Body of pancreas (tissue), 4 donors: ENCODE results near the gene HSBP1. TPM values are rescaled to one million over a fixed set of nuclear protein-coding genes. Genes with fewer than 3 reads are reported as not detected.

Source experiments
- ATAC-seq: fragments of 150-250 bp; one replicate; pipeline ENCODE4 v1.9.1; 2016
- DNase-seq, 4 donors: peaks; one replicate each; pipeline ENCODE4 v3.0.0-alpha.2; 2019
- H3K27ac ChIP-seq, 4 donors: fragments of 200-600 bp; sonication (generic); 1 replicate in 3 of 4; 2 replicates in 1 of 4; pipeline versions ENCODE4 v1.5.1 to v1.6.1; 2016 to 2019; ENCODE audit warnings: mild to moderate bottlenecking in 1 of 4, mixed read lengths in 1 of 4, moderate library complexity in 1 of 4
- H3K27me3 ChIP-seq, 2 donors: fragments of 200-600 bp; sonication (generic); one replicate each; pipeline ENCODE4 v1.6.0; 2016; ENCODE audit warnings: mild to moderate bottlenecking in 1 of 2
- H3K36me3 ChIP-seq, 2 donors: fragments of 200-600 bp; sonication (generic); replicated peaks in 1 of 2; 2 replicates each; pipeline ENCODE4 v1.5.1; 2016; ENCODE audit warnings: low read depth in 2 of 2; ENCODE audit not compliant: insufficient read depth in 1 of 2
- H3K4me1 ChIP-seq: fragments of 200-600 bp; sonication (generic); one replicate; pipeline ENCODE4 v1.6.0; 2016
- H3K4me3 ChIP-seq, 2 donors: fragments of 200-600 bp; sonication (generic); 1 replicate in 1 of 2; 2 replicates in 1 of 2; pipeline ENCODE4 v1.5.1; 2016 to 2019
- H3K9me3 ChIP-seq, 3 donors: fragments of 200-600 bp; sonication (generic); 1 replicate in 2 of 3; 2 replicates in 1 of 3; pipeline ENCODE4 v1.5.1; 2016
- CTCF ChIP-seq, 7 experiments: fragments of 450-650 bp in 4 of 7; fragments of 200-600 bp in 3 of 7; sonication (generic) in 3 of 7; IDR thresholded peaks; one replicate each; pipeline ENCODE4 v1.5.1; 2016 to 2019; ENCODE audit warnings: antibody characterized with exemption in 7 of 7
- POLR2A ChIP-seq, 3 donors: fragments of 450-650 bp; IDR thresholded peaks; one replicate each; pipeline ENCODE4 v1.6.1; 2016; ENCODE audit warnings: antibody characterized with exemption in 3 of 3, mild to moderate bottlenecking in 2 of 3
- WGBS, 2 donors: methylation state at CpG; one replicate each; pipeline ENCODE4 v1.1.5; 2017; 5-methylcytosine and 5-hydroxymethylcytosine counted together
- intact Hi-C: fragments of 100-400 bp; cut with DNase I; formaldehyde crosslinking; loops from one replicate; pipeline ENCODE4 v1.15.1; 2023
- total RNA-seq, 2 donors: library from RNA; depleted of rRNA; stranded (reverse); fragments of >200 nt; gene quantifications; one replicate each; pipeline ENCODE4 v1.1.0, GENCODE V29; 2016

HSBP1 gene
- total RNA-seq, 2 donors from 2014 or later = 4.9 to 12.5 TPM

- 83 to 86% methylated on average over 24 to 31 of the region's 33 CpGs for WGBS, 2 donors
- no peaks in the 10 kb centered on the region for H3K9me3 ChIP-seq
- peaks cover 11% of the 10 kb centered on the region for H3K4me1 ChIP-seq
- no peak overlapping the region for H3K27ac ChIP-seq
- TF ChIP-seq POLR2A (IDR thresholded peaks at IDR 0.05) (no peak), CTCF (IDR thresholded peaks at IDR 0.05) (no peak)
- DNase-seq = no peak
- no peaks in the 10 kb centered on the region for H3K27me3 ChIP-seq
- no peak overlapping the region for H3K4me3 ChIP-seq
- intact Hi-C loops = loop anchor here (10.0 kb wide), 1 partner anchor 215 kb away; the partner anchor contains the start of gene SLC38A8
- ATAC-seq = no peak
- no peaks in the 10 kb centered on the region for H3K36me3 ChIP-seq
Observed at GRCh38 chr16:83830091-83830768, 22.5 kb downstream of the HSBP1 start.

GRCh38 chr16:83830769-83831455 is 23.1 kb downstream of the HSBP1 start:
- 58 to 61% methylated on average over 13 of the region's 13 CpGs for WGBS, 2 donors
- Histone ChIP-seq H3K36me3 (no peaks in the 10 kb centered on the region), H3K4me3 (no peak overlapping the region), H3K27me3 (no peaks in the 10 kb centered on the region), H3K4me1 (peaks cover 8% of the 10 kb centered on the region), H3K9me3 (no peaks in the 10 kb centered on the region), H3K27ac (no peak overlapping the region)
- intact Hi-C loops = loop anchor here (10.0 kb wide), 1 partner anchor 214 kb away; the partner anchor contains the start of gene SLC38A8
- TF ChIP-seq CTCF (IDR thresholded peaks at IDR 0.05) (no peak), POLR2A (IDR thresholded peaks at IDR 0.05) (no peak)
- ATAC-seq (no peak), DNase-seq (no peak)

- no peak for TF ChIP-seq CTCF (IDR thresholded peaks at IDR 0.05)
- TF ChIP-seq POLR2A (IDR thresholded peaks at IDR 0.05) = no peak
- H3K27me3 ChIP-seq = no peaks in the 10 kb centered on the region
- WGBS, 2 donors = 33 to 46% methylated on average over 5 of the region's 5 CpGs
- H3K4me3 ChIP-seq = no peak overlapping the region
- H3K9me3 ChIP-seq = no peaks in the 10 kb centered on the region
- no peaks in the 10 kb centered on the region for H3K36me3 ChIP-seq
- intact Hi-C loops = loop anchor here (10.0 kb wide), 1 partner anchor 213 kb away; the partner anchor contains the start of gene SLC38A8
- no peak for DNase-seq
- H3K27ac ChIP-seq = no peak overlapping the region
- H3K4me1 ChIP-seq = peaks cover 2% of the 10 kb centered on the region
- no peak for ATAC-seq
Observed at GRCh38 chr16:83831456-83831987, 23.7 kb downstream of the HSBP1 start.

- 91 to 100% methylated on average over 1 to 2 of the region's 2 CpGs for WGBS, 2 donors
- DNase-seq (no peak), ATAC-seq (no peak)
- Histone ChIP-seq H3K9me3 (no peaks in the 10 kb centered on the region), H3K36me3 (no peaks in the 10 kb centered on the region), H3K27ac (no peak overlapping the region), H3K27me3 (no peaks in the 10 kb centered on the region), H3K4me1 (no peaks in the 10 kb centered on the region), H3K4me3 (no peak overlapping the region)
- intact Hi-C loops = loop anchor here (10.0 kb wide), 1 partner anchor 211 kb away; the partner anchor contains the start of gene SLC38A8
- TF ChIP-seq CTCF (IDR thresholded peaks at IDR 0.05) = no peak
- no peak for TF ChIP-seq POLR2A (IDR thresholded peaks at IDR 0.05)
Observed at GRCh38 chr16:83833921-83834320, 26.1 kb downstream of the HSBP1 start.
